A673 (cell line): ENCODE data around the gene TOR3A. TPM values are rescaled to one million over a fixed set of nuclear protein-coding genes. Genes with fewer than 3 reads are reported as not detected.

Experiments used
- BruUV-seq: library from RNA; stranded (reverse); fragments of 400-500 nt; replicated peaks from 2 replicates; lab custom pipeline; 2021; lab: Mats Ljungman, UMichigan
- CTCF ChIA-PET: fragments of 300-600 bp; sonication (Branson Sonifier 250); formaldehyde crosslinking; loops from one replicate; lab custom pipeline; 2022; ENCODE audit warnings: antibody characterized with exemption; lab: Charles Lee
- POLR2A ChIA-PET: fragments of 300-600 bp; sonication (Branson Sonifier 250); formaldehyde crosslinking; loops from one replicate; lab custom pipeline; 2022; ENCODE audit warnings: antibody characterized with exemption; ENCODE audit not compliant: low non-redundant PET; lab: Charles Lee
- DNase-seq: peaks from one replicate; pipeline ENCODE4 v3.0.0-alpha.2; 2015; ENCODE audit warnings: low spot score
- H3K27ac ChIP-seq: fragments of 200-600 bp; sonication (generic); 2 replicates; pipeline ENCODE4 v1.5.1; 2016; ENCODE audit warnings: mixed run types, low read depth, mild to moderate bottlenecking, mixed read lengths, antibody characterized with exemption, low read length; ENCODE audit not compliant: poor library complexity, severe bottlenecking
- H3K27me3 ChIP-seq: fragments of 200-600 bp; sonication (generic); replicated peaks from 2 replicates; pipeline ENCODE4 v1.6.1; 2017; ENCODE audit warnings: mixed run types, low read depth, mild to moderate bottlenecking, mixed read lengths, antibody characterized with exemption, low read length; ENCODE audit not compliant: insufficient read depth, poor library complexity
- H3K36me3 ChIP-seq: fragments of 200-600 bp; sonication (generic); 2 replicates; pipeline ENCODE4 v1.6.1; 2016; ENCODE audit warnings: mixed run types, mild to moderate bottlenecking, mixed read lengths, antibody characterized with exemption, low read length; ENCODE audit not compliant: insufficient read depth, poor library complexity, severe bottlenecking
- H3K4me1 ChIP-seq: fragments of 200-600 bp; sonication (generic); 2 replicates; pipeline ENCODE4 v1.6.1; 2017; ENCODE audit warnings: mixed run types, mild to moderate bottlenecking, mixed read lengths, antibody characterized with exemption, low read length; ENCODE audit not compliant: insufficient read depth, poor library complexity, severe bottlenecking
- H3K4me3 ChIP-seq: fragments of 200-600 bp; sonication (generic); 2 replicates; pipeline ENCODE4 v1.5.1; 2016; ENCODE audit warnings: low read depth, mixed run types, mild to moderate bottlenecking, mixed read lengths, low read length; ENCODE audit not compliant: poor library complexity, severe bottlenecking
- H3K9me3 ChIP-seq: fragments of 200-600 bp; sonication (generic); 2 replicates; pipeline ENCODE4 v1.6.1; 2016; ENCODE audit warnings: mixed run types, low read depth, mild to moderate bottlenecking, mixed read lengths, antibody characterized with exemption, low read length; ENCODE audit not compliant: poor library complexity, severe bottlenecking
- EZH2 ChIP-seq: fragments of 200-600 bp; sonication (generic); IDR thresholded peaks from 2 replicates; pipeline ENCODE4 v1.6.1; 2017; ENCODE audit warnings: borderline replicate concordance, low read depth, mild to moderate bottlenecking, mixed read lengths, antibody characterized with exemption, low read length; ENCODE audit not compliant: poor library complexity, severe bottlenecking
- intact Hi-C: fragments of 100-400 bp; cut with micrococcal nuclease; formaldehyde crosslinking; loops from one replicate; pipeline ENCODE4 v1.10.0; 2022; ENCODE audit not compliant: unreplicated experiment
- total RNA-seq: library from RNA; stranded (reverse); gene quantifications from 2 replicates; pipeline ENCODE4 v1.2.3, GENCODE V29; 2021
- TF ChIP-seq, protein P1 (sequence below): fragments of 300-800, 200-600 bp; sonication (generic); conservative IDR thresholded peaks from 2 replicates; pipeline ENCODE4 v1.5.1; 2017; ENCODE audit warnings: low read depth, mild to moderate bottlenecking, antibody characterized with exemption, low read length, moderate library complexity, mixed read lengths

The TOR3A gene
- total RNA-seq, 1 experiment from 2014 or later = 21.0 TPM

DNA sequence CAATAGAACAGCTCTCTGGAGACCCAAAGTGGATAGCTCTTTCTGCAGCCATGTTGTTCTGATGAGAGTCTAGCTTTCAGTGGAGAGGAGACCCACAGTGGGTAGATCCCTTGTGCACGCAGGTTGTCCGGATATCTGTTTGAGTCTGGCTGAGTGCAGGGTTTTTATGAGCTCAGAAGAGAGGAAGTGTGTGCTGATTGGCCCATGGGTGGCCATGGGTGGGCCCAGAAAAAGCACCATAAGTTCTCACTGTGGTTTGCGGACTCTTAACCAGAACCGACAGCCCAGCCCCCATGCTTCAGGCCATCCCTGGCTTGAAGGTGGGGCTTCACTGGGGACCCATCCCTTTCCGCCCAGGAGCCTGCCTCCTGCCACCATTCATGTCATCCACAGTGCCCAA, 39.2 kb upstream of the TOR3A start:
- TF ChIP-seq, protein P1, sequence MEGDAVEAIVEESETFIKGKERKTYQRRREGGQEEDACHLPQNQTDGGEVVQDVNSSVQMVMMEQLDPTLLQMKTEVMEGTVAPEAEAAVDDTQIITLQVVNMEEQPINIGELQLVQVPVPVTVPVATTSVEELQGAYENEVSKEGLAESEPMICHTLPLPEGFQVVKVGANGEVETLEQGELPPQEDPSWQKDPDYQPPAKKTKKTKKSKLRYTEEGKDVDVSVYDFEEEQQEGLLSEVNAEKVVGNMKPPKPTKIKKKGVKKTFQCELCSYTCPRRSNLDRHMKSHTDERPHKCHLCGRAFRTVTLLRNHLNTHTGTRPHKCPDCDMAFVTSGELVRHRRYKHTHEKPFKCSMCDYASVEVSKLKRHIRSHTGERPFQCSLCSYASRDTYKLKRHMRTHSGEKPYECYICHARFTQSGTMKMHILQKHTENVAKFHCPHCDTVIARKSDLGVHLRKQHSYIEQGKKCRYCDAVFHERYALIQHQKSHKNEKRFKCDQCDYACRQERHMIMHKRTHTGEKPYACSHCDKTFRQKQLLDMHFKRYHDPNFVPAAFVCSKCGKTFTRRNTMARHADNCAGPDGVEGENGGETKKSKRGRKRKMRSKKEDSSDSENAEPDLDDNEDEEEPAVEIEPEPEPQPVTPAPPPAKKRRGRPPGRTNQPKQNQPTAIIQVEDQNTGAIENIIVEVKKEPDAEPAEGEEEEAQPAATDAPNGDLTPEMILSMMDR = no peak
- no peak for TF ChIP-seq EZH2
- ChIA-PET CTCF (no interaction called here), POLR2A (no interaction called here)
- H3K36me3 ChIP-seq = no peaks in the 10 kb centered on the region
- no TSS peak for BruUV-seq
- peaks cover 13% of the 10 kb centered on the region for H3K4me1 ChIP-seq
- intact Hi-C loops = no loop called here
- H3K27ac ChIP-seq = no peak overlapping the region
- no peaks in the 10 kb centered on the region for H3K27me3 ChIP-seq
- no peak for DNase-seq
- no peaks in the 10 kb centered on the region for H3K9me3 ChIP-seq
- no peak overlapping the region for H3K4me3 ChIP-seq

DNA sequence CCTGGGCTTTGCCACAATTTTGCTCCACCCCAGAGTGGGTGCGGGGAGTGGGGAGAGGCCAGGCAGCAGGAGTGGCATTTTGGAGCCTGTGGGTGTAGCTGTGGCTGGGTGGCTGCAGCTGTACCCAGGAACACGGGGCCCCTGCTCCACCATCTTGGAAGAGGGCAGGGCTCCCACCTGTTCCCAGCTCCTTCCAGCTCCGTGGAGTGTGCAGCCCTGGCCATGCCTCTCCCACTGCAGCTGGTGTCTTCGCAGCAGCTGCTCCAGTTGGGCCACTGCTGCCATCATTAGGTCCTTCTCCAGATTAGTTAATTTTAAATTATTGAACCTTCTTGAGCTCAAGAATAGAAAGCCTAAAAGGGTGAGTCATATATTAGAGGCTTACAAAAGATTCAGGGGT, 38.6 kb upstream of the TOR3A start:
- no TSS peak for BruUV-seq
- H3K27ac ChIP-seq = no peak overlapping the region
- H3K27me3 ChIP-seq = no peaks in the 10 kb centered on the region
- peaks cover 12% of the 10 kb centered on the region for H3K4me1 ChIP-seq
- no peak overlapping the region for H3K4me3 ChIP-seq
- POLR2A ChIA-PET = no interaction called here
- no peaks in the 10 kb centered on the region for H3K9me3 ChIP-seq
- CTCF ChIA-PET = no interaction called here
- no peaks in the 10 kb centered on the region for H3K36me3 ChIP-seq
- TF ChIP-seq EZH2 = no peak
- TF ChIP-seq, protein P1 = no peak
- no peak for DNase-seq
- intact Hi-C loops = no loop called here

DNA sequence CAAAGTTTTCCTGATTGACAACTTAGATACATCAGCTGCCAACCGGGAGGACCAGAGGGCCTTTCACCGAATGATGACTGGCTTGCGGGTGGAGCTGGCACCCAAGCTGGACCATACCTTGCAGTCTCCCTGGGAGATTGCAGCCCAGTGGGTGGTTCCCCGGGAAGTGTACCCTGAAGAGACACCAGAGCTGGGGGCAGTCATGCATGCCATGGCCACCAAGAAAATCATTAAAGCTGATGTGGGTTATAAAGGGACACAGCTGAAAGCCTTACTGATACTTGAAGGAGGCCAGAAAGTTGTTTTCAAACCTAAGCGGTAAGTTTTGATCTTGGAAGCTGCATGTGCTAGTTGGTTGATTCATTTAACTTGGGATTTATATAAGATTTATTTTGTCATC, 38.0 kb upstream of the TOR3A start:
- H3K36me3 ChIP-seq = no peaks in the 10 kb centered on the region
- POLR2A ChIA-PET = no interaction called here
- H3K4me1 ChIP-seq = peaks cover 5% of the 10 kb centered on the region
- intact Hi-C loops = no loop called here
- TF ChIP-seq, protein P1 = no peak
- CTCF ChIA-PET = no interaction called here
- DNase-seq = no peak
- no peaks in the 10 kb centered on the region for H3K27me3 ChIP-seq
- BruUV-seq = no TSS peak
- no peak overlapping the region for H3K27ac ChIP-seq
- H3K4me3 ChIP-seq = no peak overlapping the region
- H3K9me3 ChIP-seq = no peaks in the 10 kb centered on the region
